Measurements from ENCODE around the gene NPHS2. TPM values are rescaled to one million over a fixed set of nuclear protein-coding genes. Genes with fewer than 3 reads are reported as not detected.

NPHS2 gene
- not detected in 2 replicates for total RNA-seq

DNA sequence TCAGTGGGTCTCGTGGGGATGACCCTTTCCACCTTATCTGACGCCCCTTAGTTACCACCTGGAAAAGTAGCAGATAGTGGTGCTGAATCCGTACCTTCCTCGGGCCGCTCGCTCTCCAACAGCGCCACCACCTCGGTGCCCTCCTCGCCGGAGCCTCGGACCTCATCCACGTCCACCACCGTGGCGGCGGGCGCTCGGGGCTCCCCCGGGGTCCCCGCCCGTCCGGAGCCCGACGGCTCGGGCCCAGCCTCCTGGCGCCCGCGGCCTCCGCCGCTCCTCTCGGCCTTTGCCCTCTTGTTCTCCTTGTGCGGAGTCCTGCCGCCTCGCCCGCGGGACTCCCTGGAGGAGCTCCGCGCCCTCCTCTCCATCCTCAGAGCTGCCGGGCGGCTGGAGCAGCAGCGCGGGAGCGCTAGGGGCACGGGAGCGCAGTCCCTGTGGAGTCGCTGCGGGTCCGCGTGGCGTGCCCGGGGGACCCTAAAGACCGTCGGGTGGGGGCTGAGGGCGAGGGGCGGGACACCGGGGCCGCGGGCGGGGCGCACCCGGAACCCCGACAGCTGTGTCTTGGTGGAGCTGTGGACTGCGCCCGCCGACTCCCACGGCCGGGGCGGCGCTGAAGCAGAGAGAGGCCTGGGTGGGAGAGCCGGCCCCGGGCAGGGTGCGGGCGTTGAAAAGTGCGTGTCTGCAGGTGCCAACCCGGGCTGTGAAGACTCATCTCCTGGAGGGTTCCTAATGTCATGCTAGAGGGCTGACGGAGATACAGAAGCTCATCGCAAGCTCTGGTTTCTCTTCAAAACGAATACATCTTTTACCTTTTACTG is at the start of gene NPHS2:
Gene NPHS2 (minus strand): TSS at position 452 of the 818 bp plus-strand sequence. CDS start 84 bp downstream, at position 368.

DNA sequence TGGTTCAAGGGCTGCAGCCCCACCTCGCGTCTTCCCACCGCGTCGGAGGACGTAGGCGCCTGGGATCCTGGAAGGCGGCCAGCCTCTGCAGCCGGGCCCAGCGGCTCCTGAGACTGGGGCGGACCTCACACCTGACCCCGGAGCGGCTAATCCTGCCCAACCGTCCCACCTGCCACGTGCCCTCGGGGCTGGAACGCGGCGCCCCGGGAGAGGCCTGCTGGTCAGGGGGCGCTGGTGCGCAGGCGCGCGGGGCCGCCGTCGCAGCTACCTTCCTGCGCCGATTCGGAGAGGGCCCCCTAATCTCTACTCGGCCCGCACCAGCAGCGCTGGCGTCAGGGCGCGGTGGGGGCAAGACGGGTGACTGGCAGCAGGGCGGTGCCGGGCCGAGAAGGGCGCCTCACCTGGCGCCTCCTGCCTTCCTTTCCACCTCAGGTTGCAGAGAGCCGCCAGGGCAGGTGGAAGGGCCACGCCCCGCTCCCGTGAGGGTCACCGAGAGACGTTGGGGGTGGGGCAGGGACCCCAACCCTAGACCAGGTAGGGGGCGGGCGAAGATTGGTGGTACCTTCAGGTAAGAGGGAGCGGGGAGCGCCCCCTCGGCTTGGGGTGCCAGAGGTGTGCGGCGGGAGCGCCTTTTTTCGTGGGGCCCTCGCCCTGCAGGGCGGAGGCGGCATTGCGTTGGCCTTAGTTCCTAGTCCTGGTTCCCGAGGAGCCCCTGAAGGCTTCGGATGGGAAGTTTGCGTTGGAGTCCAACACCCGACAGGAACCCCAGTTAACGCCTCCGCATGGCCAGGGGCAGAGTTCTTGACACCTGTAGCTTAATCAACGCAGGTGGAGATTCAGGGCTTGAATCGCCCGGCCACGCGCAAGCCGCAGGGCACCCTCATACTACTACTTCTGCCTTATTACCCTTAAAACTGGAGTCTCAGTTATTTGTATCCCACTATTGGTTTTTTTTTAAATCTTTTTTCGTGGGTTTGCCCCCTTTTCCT is 16.1 kb upstream of the NPHS2 start, which contains the start of gene TDRD5:
Gene TDRD5 (plus strand): TSS at position 241 of the 989 bp plus-strand sequence. CDS start 784 bp downstream, outside the sequence.

Other genes with a start within 250 kb of the NPHS2 start
- 0.10 TPM in 1 of 2 replicates, not detected in the other for gene AXDND1, start 210.0 kb downstream of the NPHS2 start, total RNA-seq
- gene TDRD5, start 15.9 kb upstream of the NPHS2 start, total RNA-seq, result not detected in 2 replicates
- not detected in 2 replicates for gene FAM163A, start 167.3 kb upstream of the NPHS2 start, total RNA-seq

All from cardiac ventricle fibroblast (primary cell).